Measurements from ENCODE around the gene PRR11. TPM values are rescaled to one million over a fixed set of nuclear protein-coding genes. Genes with fewer than 3 reads are reported as not detected.
"Not testable (repeated sequence)": the region's sequence is repeated elsewhere in the genome, so short reads cannot be mapped to it uniquely, and the experiment has no call there.

Gene PRR11
- polyA plus RNA-seq, 4 donors: 0.67 to 15.2 (median 6.3) TPM

- Histone ChIP-seq H3K4me1 (ENCODE audit: control insufficient read depth in 3 of 3, insufficient read depth in 2 of 3, low read depth in 1 of 3, low read length in 2 of 3) (no peaks in the 10 kb centered on the region), H3K27me3 (ENCODE audit: control insufficient read depth in 3 of 3, insufficient read depth in 3 of 3, low read length in 3 of 3) (no peaks in the 10 kb centered on the region), H3K27ac (ENCODE audit: low read depth in 1 of 3, low read length in 2 of 3) (no peak overlapping the region), H3K36me3 (ENCODE audit: control insufficient read depth in 3 of 3, insufficient read depth in 2 of 3, low read depth in 1 of 3, low read length in 3 of 3) (peaks cover 0 to 24% (median 0%) of the 10 kb centered on the region in 3 donors), H3K4me3 (ENCODE audit: low read depth in 1 of 3, low read length in 3 of 3) (no peak overlapping the region), H3K9me3 (ENCODE audit: control insufficient read depth in 2 of 2, insufficient read depth in 1 of 2, low read depth in 1 of 2, low read length in 1 of 2) (no peaks in the 10 kb centered on the region)
- 82 to 91% (median 84%) methylated on average over 7 of the region's 7 CpGs for WGBS, 3 donors
- FAIRE-seq: no peak
- DNase-seq: no peak
These were observed 22.9 kb downstream of the PRR11 start for GRCh38 chr17:59178266-59178985.

GRCh38 chr17:59179601-59180000 is 24.1 kb downstream of the PRR11 start:
- 94 to 97% (median 96%) methylated on average over 11 of the region's 11 CpGs for WGBS, 3 donors
- H3K4me3 ChIP-seq (ENCODE audit: low read depth in 1 of 3, low read length in 3 of 3); H3K4me1 ChIP-seq (ENCODE audit: control insufficient read depth in 3 of 3, insufficient read depth in 2 of 3, low read depth in 1 of 3, low read length in 2 of 3); H3K27ac ChIP-seq (ENCODE audit: low read depth in 1 of 3, low read length in 2 of 3); DNase-seq; H3K9me3 ChIP-seq (ENCODE audit: control insufficient read depth in 2 of 2, insufficient read depth in 1 of 2, low read depth in 1 of 2, low read length in 1 of 2); FAIRE-seq; H3K27me3 ChIP-seq (ENCODE audit: control insufficient read depth in 3 of 3, insufficient read depth in 3 of 3, low read length in 3 of 3): not testable (repeated sequence)
- peaks cover 0 to 18% (median 0%) of the 10 kb centered on the region in 3 donors for H3K36me3 ChIP-seq (ENCODE audit: control insufficient read depth in 3 of 3, insufficient read depth in 2 of 3, low read depth in 1 of 3, low read length in 3 of 3)

- DNase-seq (no peak), FAIRE-seq (no peak)
- H3K4me1 ChIP-seq (ENCODE audit: control insufficient read depth in 3 of 3, insufficient read depth in 2 of 3, low read depth in 1 of 3, low read length in 2 of 3): no peaks in the 10 kb centered on the region
- no peak overlapping the region for H3K27ac ChIP-seq (ENCODE audit: low read depth in 1 of 3, low read length in 2 of 3)
- WGBS, 3 donors: 98 to 99% (median 98%) methylated on average over 9 of the region's 9 CpGs
- no peak overlapping the region for H3K4me3 ChIP-seq (ENCODE audit: low read depth in 1 of 3, low read length in 3 of 3)
- no peaks in the 10 kb centered on the region for H3K9me3 ChIP-seq (ENCODE audit: control insufficient read depth in 2 of 2, insufficient read depth in 1 of 2, low read depth in 1 of 2, low read length in 1 of 2)
- peaks cover 0 to 11% (median under 1%) of the 10 kb centered on the region in 3 donors for H3K36me3 ChIP-seq (ENCODE audit: control insufficient read depth in 3 of 3, insufficient read depth in 2 of 3, low read depth in 1 of 3, low read length in 3 of 3)
- no peaks in the 10 kb centered on the region for H3K27me3 ChIP-seq (ENCODE audit: control insufficient read depth in 3 of 3, insufficient read depth in 3 of 3, low read length in 3 of 3)
These were observed 25.1 kb downstream of the PRR11 start for GRCh38 chr17:59180626-59181025.

- Histone ChIP-seq H3K27ac (ENCODE audit: low read depth in 1 of 3, low read length in 2 of 3) (no peak overlapping the region), H3K4me1 (ENCODE audit: control insufficient read depth in 3 of 3, insufficient read depth in 2 of 3, low read depth in 1 of 3, low read length in 2 of 3) (no peaks in the 10 kb centered on the region), H3K4me3 (ENCODE audit: low read depth in 1 of 3, low read length in 3 of 3) (no peak overlapping the region), H3K27me3 (ENCODE audit: control insufficient read depth in 3 of 3, insufficient read depth in 3 of 3, low read length in 3 of 3) (no peaks in the 10 kb centered on the region), H3K36me3 (ENCODE audit: control insufficient read depth in 3 of 3, insufficient read depth in 2 of 3, low read depth in 1 of 3, low read length in 3 of 3) (peaks cover 0 to 12% (median 1%) of the 10 kb centered on the region in 3 donors), H3K9me3 (ENCODE audit: control insufficient read depth in 2 of 2, insufficient read depth in 1 of 2, low read depth in 1 of 2, low read length in 1 of 2) (no peaks in the 10 kb centered on the region)
- 97 to 99% (median 98%) methylated on average over 9 of the region's 9 CpGs for WGBS, 3 donors
- FAIRE-seq (no peak), DNase-seq (no peak)
These were observed 25.9 kb downstream of the PRR11 start for GRCh38 chr17:59181481-59181880.

- FAIRE-seq (no peak), DNase-seq (no peak)
- H3K9me3 ChIP-seq (ENCODE audit: control insufficient read depth in 2 of 2, insufficient read depth in 1 of 2, low read depth in 1 of 2, low read length in 1 of 2): no peaks in the 10 kb centered on the region
- no peak overlapping the region for H3K27ac ChIP-seq (ENCODE audit: low read depth in 1 of 3, low read length in 2 of 3)
- H3K4me1 ChIP-seq (ENCODE audit: control insufficient read depth in 3 of 3, insufficient read depth in 2 of 3, low read depth in 1 of 3, low read length in 2 of 3): no peaks in the 10 kb centered on the region
- H3K4me3 ChIP-seq (ENCODE audit: low read depth in 1 of 3, low read length in 3 of 3): no peak overlapping the region
- peaks cover 0 to 14% (median 1%) of the 10 kb centered on the region in 3 donors for H3K36me3 ChIP-seq (ENCODE audit: control insufficient read depth in 3 of 3, insufficient read depth in 2 of 3, low read depth in 1 of 3, low read length in 3 of 3)
- no peaks in the 10 kb centered on the region for H3K27me3 ChIP-seq (ENCODE audit: control insufficient read depth in 3 of 3, insufficient read depth in 3 of 3, low read length in 3 of 3)
These were observed 30.5 kb downstream of the PRR11 start for GRCh38 chr17:59185997-59186396.

GRCh38 chr17:59186850-59187249 is 31.3 kb downstream of the PRR11 start:
- no peak for DNase-seq
- Histone ChIP-seq H3K4me3 (ENCODE audit: low read depth in 1 of 3, low read length in 3 of 3) (no peak overlapping the region), H3K9me3 (ENCODE audit: control insufficient read depth in 2 of 2, insufficient read depth in 1 of 2, low read depth in 1 of 2, low read length in 1 of 2) (no peaks in the 10 kb centered on the region), H3K27ac (ENCODE audit: low read depth in 1 of 3, low read length in 2 of 3) (no peak overlapping the region), H3K27me3 (ENCODE audit: control insufficient read depth in 3 of 3, insufficient read depth in 3 of 3, low read length in 3 of 3) (no peaks in the 10 kb centered on the region), H3K4me1 (ENCODE audit: control insufficient read depth in 3 of 3, insufficient read depth in 2 of 3, low read depth in 1 of 3, low read length in 2 of 3) (no peaks in the 10 kb centered on the region), H3K36me3 (ENCODE audit: control insufficient read depth in 3 of 3, insufficient read depth in 2 of 3, low read depth in 1 of 3, low read length in 3 of 3) (peaks cover 0 to 16% (median 1%) of the 10 kb centered on the region in 3 donors)
- no peak for FAIRE-seq
- 98 to 100% (median 98%) methylated on average over 3 of the region's 3 CpGs for WGBS, 3 donors

- DNase-seq: no peak
- H3K9me3 ChIP-seq (ENCODE audit: control insufficient read depth in 2 of 2, insufficient read depth in 1 of 2, low read depth in 1 of 2, low read length in 1 of 2): no peaks in the 10 kb centered on the region
- no peaks in the 10 kb centered on the region for H3K27me3 ChIP-seq (ENCODE audit: control insufficient read depth in 3 of 3, insufficient read depth in 3 of 3, low read length in 3 of 3)
- H3K27ac ChIP-seq (ENCODE audit: low read depth in 1 of 3, low read length in 2 of 3): no peak overlapping the region
- H3K36me3 ChIP-seq (ENCODE audit: control insufficient read depth in 3 of 3, insufficient read depth in 2 of 3, low read depth in 1 of 3, low read length in 3 of 3): peaks cover 0 to 15% (median 2%) of the 10 kb centered on the region in 3 donors
- FAIRE-seq: no peak
- 96 to 100% (median 96%) methylated on average over 2 of the region's 2 CpGs for WGBS, 3 donors
- no peak overlapping the region for H3K4me3 ChIP-seq (ENCODE audit: low read depth in 1 of 3, low read length in 3 of 3)
- H3K4me1 ChIP-seq (ENCODE audit: control insufficient read depth in 3 of 3, insufficient read depth in 2 of 3, low read depth in 1 of 3, low read length in 2 of 3): no peaks in the 10 kb centered on the region
These were observed 35.3 kb downstream of the PRR11 start for GRCh38 chr17:59190806-59191205.

- peaks cover 0 to 9% (median 2%) of the 10 kb centered on the region in 3 donors for H3K36me3 ChIP-seq (ENCODE audit: control insufficient read depth in 3 of 3, insufficient read depth in 2 of 3, low read depth in 1 of 3, low read length in 3 of 3)
- 94 to 97% (median 95%) methylated on average over 3 of the region's 3 CpGs for WGBS, 3 donors
- no peak overlapping the region for H3K27ac ChIP-seq (ENCODE audit: low read depth in 1 of 3, low read length in 2 of 3)
- H3K9me3 ChIP-seq (ENCODE audit: control insufficient read depth in 2 of 2, insufficient read depth in 1 of 2, low read depth in 1 of 2, low read length in 1 of 2): no peaks in the 10 kb centered on the region
- H3K27me3 ChIP-seq (ENCODE audit: control insufficient read depth in 3 of 3, insufficient read depth in 3 of 3, low read length in 3 of 3): no peaks in the 10 kb centered on the region
- no peaks in the 10 kb centered on the region for H3K4me1 ChIP-seq (ENCODE audit: control insufficient read depth in 3 of 3, insufficient read depth in 2 of 3, low read depth in 1 of 3, low read length in 2 of 3)
- no peak for DNase-seq
- no peak for FAIRE-seq
- H3K4me3 ChIP-seq (ENCODE audit: low read depth in 1 of 3, low read length in 3 of 3): no peak overlapping the region
These were observed 37.9 kb downstream of the PRR11 start for GRCh38 chr17:59193336-59193862.

All from small intestine (tissue), 7 donors.